SW480 (cell line): Measurements from ENCODE around the gene TMEM30A.

Experiments used
- DNase-seq: peaks from one replicate; pipeline ENCODE4 v3.0.0-alpha.2; 2016; ENCODE audit warnings: low spot score

TMEM30A gene

DNA sequence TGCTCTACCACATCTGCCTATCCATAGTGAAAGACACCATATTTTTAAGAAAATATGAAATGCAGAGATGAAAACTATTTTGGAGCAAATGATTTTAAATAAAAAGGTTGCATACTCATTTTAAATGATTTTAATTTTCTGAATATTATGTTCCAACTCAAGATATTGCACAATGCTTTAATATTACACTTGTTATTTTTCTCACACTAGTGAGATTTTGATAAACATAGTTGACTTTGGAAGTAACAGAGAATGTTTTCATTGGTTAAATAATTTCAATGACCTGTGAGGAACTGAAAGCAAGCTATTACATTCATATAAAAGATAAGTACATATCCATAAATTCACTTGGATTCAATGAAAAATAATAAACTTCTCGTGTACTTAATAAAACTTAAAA, 7.2 kb upstream of the TMEM30A start:
- no peak for DNase-seq

DNA sequence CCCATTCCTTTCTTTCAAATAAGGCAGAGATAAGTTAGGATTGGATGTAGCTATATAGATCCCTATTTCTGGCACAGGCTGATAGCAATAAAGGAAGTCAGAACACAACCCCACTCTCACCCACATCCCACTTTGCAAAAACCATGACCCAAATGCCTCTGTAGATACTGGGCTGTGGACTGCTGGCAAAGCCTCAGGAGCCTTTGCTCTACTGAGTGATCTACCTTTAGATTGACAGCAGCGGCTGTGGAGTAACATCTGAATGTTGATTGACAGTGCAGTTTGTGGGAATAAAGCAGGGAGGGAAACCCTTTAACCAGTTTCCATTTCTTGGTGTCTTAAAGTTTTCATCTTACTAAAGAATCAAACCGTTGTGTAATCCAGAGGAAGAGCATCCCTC, 6.7 kb upstream of the TMEM30A start:
- no peak for DNase-seq

DNA sequence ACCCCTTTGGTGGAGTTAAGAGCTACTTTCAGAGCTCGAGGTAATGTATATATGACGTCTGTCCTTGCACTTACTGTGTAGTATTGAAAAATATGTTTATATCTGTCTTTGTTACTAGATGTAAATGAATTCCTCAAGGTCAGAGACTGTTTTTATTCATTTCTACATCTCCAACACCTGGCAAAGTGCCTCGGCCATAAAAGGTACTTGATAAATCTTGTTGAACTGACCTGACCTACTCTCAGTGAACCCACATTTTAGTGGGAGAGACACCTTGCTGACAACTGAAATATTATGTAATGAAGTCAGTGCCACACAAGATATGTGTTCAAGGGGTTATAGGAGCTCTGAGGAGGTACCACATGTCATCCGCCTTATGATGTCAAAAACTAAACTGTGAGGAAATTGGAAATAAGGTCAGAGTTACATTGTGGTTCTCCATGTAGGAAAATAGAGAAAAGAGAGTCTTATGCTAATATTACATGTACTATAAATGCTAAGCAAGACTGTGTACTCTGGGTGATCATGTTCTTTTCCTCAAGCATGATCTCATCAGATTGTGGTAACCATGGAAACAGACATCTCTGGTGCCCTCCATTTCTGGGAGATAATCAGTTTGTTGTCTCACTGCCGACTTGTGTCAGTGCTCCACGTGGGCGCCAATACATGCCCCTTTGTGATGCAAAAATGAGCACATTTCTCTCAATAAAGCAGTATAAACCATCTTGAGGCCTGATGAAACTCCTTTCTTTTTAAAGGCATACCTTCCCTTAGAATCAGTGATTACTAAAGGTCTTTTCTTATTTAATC, 5.7 kb upstream of the TMEM30A start:
- no peak for DNase-seq

DNA sequence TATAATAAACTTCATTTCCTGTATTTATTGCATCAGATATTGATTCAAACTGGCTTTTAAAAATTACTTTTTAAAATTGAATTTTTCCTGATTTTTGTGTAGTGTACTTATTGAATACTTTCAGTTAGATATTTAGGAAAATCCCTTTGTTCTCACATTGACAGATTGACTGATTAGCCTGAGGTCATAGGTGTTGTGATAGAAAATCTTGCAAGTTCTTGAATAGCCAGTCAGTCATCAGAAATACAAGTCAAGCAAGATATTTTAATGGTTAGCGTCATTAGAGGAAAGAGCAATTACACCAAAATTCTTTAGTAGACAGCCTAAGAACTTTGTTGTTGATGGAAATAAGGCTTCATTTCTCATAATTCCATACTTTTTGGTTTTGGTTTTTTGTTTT, 3.4 kb upstream of the TMEM30A start:
- DNase-seq, result no peak

- DNase-seq, result no peak
Measured at GRCh38 chr6:75287424-75287823, 2.8 kb upstream of the TMEM30A start.

DNA sequence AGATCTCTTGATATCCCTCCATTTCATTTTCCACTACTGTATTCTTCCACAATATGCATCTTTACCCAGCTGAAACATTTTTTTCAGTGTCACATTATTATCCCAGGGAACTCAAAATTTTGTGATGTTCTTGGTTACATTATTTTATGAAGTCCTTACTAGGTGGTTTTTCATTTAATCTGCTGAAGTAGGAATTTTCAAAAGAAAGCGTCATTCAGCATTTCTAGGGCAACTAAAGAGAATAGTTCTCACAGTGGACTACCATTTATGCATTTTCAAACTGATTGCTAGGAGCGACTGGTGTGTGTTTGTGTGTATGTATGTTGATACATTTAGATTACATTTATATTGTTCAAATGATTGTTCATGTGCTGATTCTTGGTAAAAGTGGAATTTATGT, 2.4 kb upstream of the TMEM30A start:
- no peak for DNase-seq

GRCh38 chr6:75285283-75285639, 669 bp upstream of the TMEM30A start:
- peak; percentile 13 for DNase-seq

DNA sequence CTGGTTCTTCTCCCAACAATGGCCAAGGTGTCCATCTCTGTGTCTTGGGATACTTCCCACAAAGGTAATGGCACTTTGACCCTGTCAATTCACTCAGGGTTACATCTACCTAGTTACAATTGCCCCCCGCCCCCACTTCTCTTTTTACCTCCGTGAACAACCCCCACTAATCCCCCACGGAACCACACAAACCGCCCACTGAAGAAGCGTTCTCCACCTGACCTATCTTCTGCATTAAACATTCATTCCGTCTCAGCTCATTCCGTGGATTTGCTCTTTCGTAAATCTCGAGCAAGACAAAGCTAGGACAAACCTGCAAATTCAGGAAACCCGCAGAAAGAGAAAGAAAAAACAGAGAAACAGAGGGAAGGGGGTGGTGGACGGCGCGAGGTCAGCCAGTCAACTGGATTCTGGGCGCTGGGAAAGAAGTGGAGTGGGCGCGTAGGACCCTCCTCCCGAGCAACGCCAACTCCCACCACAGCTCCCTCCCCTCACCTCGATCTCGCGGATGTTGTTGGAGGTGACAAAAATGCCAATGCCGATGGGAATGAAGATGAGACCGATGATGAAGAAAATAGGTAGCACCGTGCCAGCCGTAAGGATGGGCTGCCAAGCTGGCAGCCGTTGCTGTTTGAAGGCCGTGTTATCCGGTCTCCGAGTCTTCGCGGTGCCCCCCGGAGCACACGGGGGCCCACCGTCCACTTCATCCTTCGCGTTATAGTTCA, 523 bp downstream of the TMEM30A start:
- DNase-seq, result no peak

DNA sequence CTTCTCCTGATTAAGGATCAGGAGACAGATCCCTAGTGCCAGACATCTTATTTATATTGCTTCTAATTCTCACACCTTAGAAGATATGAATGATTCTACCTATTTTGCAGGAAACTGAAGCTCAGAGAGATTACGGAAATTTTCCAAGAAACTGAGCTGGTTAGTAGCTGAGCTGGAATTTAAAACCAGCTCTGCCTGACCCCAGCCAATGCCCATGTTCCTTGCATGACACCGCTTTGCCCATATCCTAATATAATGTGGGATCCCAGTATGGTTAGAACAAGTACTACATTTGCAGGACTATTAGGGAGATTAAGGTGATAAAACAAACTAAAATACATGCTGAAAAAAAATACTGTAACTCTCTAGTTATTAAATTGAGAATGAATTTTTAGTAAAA, 1.9 kb downstream of the TMEM30A start:
- DNase-seq, result no peak

DNA sequence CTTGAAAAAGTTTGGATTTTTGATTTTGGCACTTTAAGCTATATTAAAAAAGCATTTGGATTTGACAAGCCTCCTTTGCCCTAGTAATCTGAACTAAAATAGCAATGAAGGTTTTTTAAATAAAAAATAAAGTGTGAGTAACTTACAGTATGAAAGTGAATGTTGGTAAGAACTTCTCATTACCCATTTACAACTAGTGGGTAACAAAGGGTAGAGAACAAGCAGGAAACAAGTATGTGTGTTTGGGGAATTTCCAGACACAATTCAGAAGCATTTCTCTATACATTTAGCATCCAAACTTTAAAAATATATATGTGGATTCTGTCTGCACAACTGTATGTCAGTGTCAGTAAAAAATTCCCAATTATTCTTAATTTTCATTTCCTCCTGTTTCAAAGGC, 2.9 kb downstream of the TMEM30A start:
- DNase-seq, result no peak

DNA sequence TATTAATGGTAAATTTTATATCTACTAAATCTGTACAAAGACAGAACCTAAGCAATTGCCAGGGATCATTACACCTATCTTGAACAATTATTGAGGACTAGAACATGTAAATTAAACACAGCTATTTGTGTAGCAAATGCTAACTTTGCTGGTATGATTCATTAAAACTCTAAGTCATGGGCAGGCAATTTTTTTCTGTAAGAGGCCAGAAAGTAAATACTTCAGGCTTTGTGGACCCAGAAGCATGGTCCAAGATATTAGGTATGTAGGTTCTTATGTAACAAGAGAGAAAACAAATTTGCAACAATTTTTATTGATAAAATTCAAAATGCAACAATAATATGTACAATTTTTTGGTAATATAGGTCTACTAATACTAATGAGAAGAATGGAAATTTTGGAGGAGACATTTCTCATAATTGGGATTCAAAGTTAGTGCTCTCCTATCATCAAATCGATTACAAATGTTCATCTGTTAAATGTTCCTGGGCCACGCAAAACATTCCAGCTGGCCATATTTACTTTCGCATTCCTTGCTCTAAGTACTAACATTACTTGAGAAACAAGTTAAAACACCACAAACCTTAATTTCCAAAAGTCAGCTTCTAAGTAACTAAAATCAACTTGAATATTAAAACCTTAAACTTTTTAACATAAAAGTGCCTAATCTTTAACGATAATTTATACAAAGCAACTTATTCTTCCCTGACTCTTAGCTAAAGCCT, 4.3 kb downstream of the TMEM30A start:
- DNase-seq, result no peak

DNA sequence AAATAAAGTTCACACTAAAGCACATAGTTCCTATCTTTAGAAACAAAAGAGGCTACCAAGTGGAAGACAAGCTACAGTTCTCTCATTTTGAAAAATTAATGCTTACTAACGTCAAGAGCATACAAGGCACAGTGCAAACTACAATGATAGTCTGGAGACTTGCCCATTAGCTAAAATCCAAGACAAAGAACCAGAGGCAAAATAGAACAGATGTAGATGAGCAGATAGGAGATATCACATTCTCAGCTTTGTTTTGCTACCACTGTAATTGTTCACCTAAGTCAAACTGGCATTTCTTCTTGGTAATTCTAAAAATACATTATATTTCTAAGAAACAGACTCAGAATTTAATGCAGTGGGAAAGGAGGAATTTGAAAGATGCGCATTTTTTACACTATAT, 5.2 kb downstream of the TMEM30A start:
- no peak for DNase-seq

- no peak for DNase-seq
Measured at GRCh38 chr6:75278474-75279077, 6.0 kb downstream of the TMEM30A start.

DNA sequence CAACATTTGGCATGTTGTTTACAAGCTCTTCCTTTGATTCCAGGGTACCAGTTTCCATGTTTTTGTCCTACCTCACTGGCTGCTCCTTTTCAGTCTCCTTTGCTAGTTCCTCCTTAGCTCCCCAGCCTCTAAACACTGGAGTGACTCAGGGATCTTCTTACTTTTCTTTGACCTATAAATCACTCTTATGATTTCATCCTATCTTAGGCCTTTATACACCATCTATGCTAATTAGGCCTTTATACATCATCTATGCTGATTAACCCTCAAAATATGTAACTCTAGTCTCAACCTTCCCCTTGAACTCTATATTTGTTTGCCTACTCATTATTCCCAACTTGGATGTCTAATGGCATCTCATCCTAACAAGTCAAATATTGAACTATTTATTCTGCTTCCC, 9.5 kb downstream of the TMEM30A start:
- no peak for DNase-seq

DNA sequence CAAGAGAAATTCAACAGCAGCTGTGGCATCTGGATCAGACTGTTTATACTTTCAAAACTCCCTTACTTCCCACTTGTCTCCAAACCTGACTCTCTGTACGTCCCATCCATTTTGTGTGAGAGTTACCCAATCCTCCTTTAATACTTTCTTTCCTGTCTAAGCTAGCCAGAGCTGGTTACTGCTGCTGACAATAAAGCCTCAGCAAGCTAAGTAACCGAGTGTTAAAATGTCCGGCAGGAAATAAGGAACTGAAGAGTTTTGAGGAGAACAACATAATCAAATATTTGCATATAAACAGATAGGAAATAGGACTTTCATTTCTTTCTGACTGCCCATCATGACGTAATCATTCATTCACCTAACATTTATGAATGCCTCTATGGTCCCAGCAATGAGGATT, 11.6 kb downstream of the TMEM30A start:
- DNase-seq, result no peak

- DNase-seq, result no peak
Measured at GRCh38 chr6:75272145-75272840, 12.3 kb downstream of the TMEM30A start.

- DNase-seq, result no peak
Measured at GRCh38 chr6:75268988-75269354, 15.6 kb downstream of the TMEM30A start.

- no peak for DNase-seq
Measured at GRCh38 chr6:75268121-75268987, 16.2 kb downstream of the TMEM30A start.

DNA sequence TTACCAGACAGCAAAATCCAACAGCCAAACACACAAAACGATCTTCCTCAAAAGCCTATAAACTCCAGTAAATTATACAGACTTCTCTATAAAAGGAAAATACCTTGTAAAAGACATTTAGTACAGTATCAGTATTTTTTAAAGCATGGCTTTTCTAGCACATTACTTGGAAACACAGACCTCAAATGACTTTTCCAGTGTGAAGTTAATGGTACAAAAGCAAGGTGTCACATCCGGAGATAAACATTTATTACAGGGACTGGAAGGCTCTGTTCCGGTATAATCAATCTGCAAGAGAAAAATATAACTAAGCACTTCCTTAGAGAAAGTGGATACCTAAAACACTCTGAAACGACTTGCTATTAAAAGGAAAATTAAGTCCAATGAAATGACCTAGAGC, 17.1 kb downstream of the TMEM30A start:
- no peak for DNase-seq

- peak; percentile 46 for DNase-seq
Measured at GRCh38 chr6:75266716-75267291, 17.8 kb downstream of the TMEM30A start.

GRCh38 chr6:75263401-75263750, 21.2 kb downstream of the TMEM30A start:
- no peak for DNase-seq
